NCI-H1048 (cell line): ENCODE results near the gene OTUD1.

Experiments
- DNase-seq: peaks from one replicate; lab custom pipeline; 2025; lab: John Stamatoyannopoulos, UW

OTUD1 gene

GRCh38 chr10:23421397-23421796, 17.5 kb upstream of the OTUD1 start:
- no peak for DNase-seq

GRCh38 chr10:23422003-23422411, 16.9 kb upstream of the OTUD1 start:
- no peak for DNase-seq

GRCh38 chr10:23432166-23432565, 6.7 kb upstream of the OTUD1 start:
- no peak for DNase-seq

- no peak for DNase-seq
Observed at GRCh38 chr10:23432639-23433038, 6.2 kb upstream of the OTUD1 start.

- no peak for DNase-seq
Observed at GRCh38 chr10:23433701-23434100, 5.2 kb upstream of the OTUD1 start.

- DNase-seq = no peak
Observed at GRCh38 chr10:23435378-23435777, 3.5 kb upstream of the OTUD1 start.

- DNase-seq = no peak
Observed at GRCh38 chr10:23436983-23437382, 1.9 kb upstream of the OTUD1 start.

GRCh38 chr10:23437963-23438546, 820 bp upstream of the OTUD1 start:
- no peak for DNase-seq

- DNase-seq = no peak
Observed at GRCh38 chr10:23439452-23439960, 631 bp downstream of the OTUD1 start.

GRCh38 chr10:23439961-23440889, 1.4 kb downstream of the OTUD1 start:
- no peak for DNase-seq

GRCh38 chr10:23441251-23441650, 2.4 kb downstream of the OTUD1 start:
- DNase-seq = no peak

GRCh38 chr10:23442936-23443335, 4.1 kb downstream of the OTUD1 start:
- DNase-seq = no peak

- DNase-seq = no peak
Observed at GRCh38 chr10:23445591-23445990, 6.7 kb downstream of the OTUD1 start.

GRCh38 chr10:23448323-23448722, 9.4 kb downstream of the OTUD1 start:
- DNase-seq = no peak

GRCh38 chr10:23448802-23449570, 10.1 kb downstream of the OTUD1 start:
- DNase-seq = no peak

- DNase-seq = no peak
Observed at GRCh38 chr10:23452033-23452655, 13.3 kb downstream of the OTUD1 start.

GRCh38 chr10:23453465-23453864, 14.6 kb downstream of the OTUD1 start:
- no peak for DNase-seq

GRCh38 chr10:23457632-23458417, 18.9 kb downstream of the OTUD1 start:
- DNase-seq = no peak

GRCh38 chr10:23459308-23459939, 20.5 kb downstream of the OTUD1 start:
- no peak for DNase-seq

GRCh38 chr10:23461557-23461956, 22.7 kb downstream of the OTUD1 start:
- DNase-seq = no peak

- no peak for DNase-seq
Observed at GRCh38 chr10:23467012-23467411, 28.1 kb downstream of the OTUD1 start.
